DMS79 (cell line): Measurements from ENCODE around the gene ABHD12B.

Experiments used
- DNase-seq: peaks from one replicate; lab custom pipeline; 2025; lab: John Stamatoyannopoulos, UW

The ABHD12B gene

DNA sequence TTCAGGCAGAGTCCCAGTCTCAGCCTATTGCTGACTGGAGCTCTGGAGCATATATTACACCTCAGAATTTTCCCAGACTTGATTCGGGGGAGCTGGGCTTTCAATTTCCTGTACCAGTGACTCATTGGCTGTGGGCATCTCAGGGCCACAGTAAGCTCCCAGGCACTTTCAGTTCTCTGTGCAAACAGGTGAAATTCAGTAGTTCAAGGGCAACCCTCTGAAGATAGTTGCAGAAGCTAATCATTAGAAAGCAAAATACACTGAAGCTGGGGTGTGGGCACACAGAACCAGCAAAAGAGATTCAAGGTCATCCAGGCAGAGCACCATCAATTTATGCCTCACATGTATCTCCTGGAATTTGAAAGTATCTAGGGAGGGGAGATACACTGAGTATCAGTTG, 32.8 kb upstream of the ABHD12B start:
- DNase-seq, result no peak

- DNase-seq, result no peak
These were observed 32.2 kb upstream of the ABHD12B start for GRCh38 chr14:50839691-50840090.

DNA sequence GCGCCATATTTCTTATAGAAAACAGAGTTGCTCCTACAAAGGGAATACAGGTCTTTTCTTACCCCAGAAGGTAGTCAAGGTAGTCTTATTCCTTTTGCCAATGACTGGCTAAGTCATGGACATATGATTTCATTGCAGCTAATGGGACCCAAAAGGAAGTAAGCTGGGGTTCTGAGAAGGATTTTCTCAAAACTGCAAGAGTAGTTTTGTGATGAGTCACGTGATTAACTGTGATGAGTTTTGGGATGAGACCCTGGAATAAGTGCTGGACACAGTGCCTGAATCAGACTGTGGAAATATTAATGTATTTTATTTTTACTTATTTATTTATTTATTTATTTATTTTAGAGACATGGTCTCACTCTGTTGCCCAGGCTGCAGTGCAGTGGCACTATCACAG, 27.5 kb upstream of the ABHD12B start:
- DNase-seq, result no peak

- DNase-seq, result no peak
These were observed 26.7 kb upstream of the ABHD12B start for GRCh38 chr14:50845166-50845565.

- no peak for DNase-seq
These were observed 25.5 kb upstream of the ABHD12B start for GRCh38 chr14:50846226-50846880.

DNA sequence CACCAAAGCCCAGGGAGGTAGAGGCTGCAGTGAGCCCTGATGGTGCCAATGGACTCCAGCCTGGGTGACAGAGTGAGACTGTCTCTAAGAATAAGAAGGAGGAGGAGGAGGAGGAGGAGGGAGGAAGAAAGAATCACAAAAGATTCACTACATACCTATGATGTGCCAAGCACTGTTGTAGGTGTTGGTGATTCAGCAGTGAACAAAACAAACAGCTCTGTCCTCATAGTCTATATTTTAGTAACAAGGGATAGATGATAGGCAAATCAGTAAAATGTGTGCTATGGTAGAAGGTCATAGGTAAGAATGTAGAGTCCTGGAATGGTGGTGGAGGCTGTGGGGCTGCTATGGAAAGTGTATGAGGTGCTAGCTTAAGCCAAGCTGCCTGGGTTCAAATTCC, 18.0 kb upstream of the ABHD12B start:
- no peak for DNase-seq

DNA sequence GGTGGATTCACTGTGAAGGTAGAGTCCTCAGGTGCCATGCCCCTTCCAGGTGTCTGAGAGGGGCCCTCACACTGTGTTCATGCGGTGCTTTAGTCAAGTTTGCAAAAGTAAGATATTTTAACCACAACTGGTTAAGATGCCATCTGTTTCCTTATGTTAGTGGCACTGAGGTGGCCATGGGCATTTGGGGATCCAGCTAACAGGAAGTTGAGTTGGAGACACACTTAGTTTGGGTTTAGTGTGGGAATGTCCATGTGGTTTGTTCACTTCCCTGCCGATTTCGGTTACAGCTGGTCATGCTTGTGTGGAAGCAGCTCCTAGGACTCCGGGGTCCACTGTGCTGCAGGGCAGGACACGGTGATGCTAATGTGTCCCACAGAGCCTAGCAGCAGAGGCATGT, 17.3 kb upstream of the ABHD12B start:
- DNase-seq, result no peak

DNA sequence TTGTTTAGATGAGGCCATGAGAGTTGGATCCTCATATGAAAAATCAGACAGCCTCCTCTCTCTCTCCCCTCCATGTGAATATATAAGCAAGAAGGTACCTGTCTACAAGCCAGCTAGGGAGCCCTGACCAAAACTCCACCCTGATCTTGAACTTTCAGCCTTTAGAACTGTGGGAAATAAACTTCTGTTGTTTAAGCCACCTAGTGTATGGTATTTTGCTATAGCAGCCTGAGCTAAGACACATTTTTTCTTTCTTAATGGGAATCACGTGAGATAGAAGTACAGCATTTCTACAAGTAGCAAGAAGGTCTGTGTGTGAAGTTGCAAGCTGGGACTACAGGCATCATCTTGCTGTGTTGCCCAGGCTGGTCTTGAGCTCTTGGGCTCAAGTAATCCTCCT, 16.3 kb upstream of the ABHD12B start:
- no peak for DNase-seq

DNA sequence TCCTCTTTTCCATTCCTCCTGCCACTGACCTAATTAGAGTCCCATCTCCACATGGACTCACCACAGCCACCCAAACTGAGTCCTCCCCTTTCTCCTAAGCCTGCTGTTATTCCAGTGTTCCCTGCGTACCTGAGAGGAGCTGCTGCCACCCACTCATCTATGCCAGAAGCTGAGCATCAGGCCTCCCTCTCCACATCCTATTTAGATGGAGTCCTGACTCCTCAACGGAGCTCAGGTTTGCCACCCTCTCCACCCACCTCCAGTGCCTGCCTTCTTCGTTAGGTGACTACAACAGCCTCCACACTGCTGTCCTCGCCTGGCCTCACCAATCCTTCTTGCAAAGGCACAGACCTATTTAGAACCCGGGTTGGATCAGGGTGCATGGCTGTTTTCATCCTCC, 15.2 kb upstream of the ABHD12B start:
- DNase-seq, result no peak

DNA sequence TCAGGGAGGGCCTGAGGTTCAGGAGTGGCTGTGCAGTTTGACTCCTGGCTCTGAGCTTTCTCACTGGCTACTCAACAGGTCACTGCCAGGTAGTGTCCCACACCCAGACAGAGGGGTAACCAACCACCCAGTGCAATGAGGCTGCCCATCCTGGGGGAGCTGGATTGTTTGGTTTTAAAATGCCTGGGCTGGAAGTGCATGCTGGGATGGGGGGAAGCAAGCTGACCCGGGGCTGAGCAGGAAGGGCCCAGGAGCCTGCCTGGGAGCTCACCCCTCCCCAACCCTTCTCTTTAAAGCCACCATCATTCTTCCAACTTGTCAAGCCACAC, 12.6 kb upstream of the ABHD12B start:
- DNase-seq, result peak; percentile 34

GRCh38 chr14:50860478-50861086, 11.3 kb upstream of the ABHD12B start:
- peak; percentile 80 for DNase-seq

DNA sequence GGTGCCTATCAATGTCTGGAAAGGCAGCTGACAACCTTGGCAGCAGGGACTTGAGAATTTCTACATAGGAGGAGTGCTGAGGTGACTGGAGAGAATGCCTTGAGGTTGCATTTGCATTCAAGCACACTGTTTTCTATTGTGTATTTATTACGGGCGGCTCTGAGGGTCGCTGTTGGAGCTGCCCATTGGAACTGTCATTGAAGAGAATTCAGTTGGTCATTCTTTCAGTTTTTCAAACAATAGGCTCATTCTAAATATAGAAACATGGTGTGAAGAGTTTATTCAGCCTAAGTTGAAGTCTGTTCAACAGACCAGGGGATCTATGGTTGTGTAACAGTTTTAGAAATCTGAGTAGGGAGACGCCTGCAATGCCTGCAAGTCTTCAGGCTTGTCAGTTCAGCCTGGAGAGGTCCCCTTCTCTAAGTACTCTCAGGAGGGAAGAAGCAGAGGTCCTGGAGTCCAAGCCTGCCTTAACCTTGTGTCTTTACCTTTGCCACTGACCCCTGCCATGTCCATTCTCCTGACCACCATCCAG, 9.8 kb upstream of the ABHD12B start:
- no peak for DNase-seq

- no peak for DNase-seq
These were observed 7.6 kb upstream of the ABHD12B start for GRCh38 chr14:50864237-50864636.

GRCh38 chr14:50864946-50865345, 6.9 kb upstream of the ABHD12B start:
- no peak for DNase-seq

DNA sequence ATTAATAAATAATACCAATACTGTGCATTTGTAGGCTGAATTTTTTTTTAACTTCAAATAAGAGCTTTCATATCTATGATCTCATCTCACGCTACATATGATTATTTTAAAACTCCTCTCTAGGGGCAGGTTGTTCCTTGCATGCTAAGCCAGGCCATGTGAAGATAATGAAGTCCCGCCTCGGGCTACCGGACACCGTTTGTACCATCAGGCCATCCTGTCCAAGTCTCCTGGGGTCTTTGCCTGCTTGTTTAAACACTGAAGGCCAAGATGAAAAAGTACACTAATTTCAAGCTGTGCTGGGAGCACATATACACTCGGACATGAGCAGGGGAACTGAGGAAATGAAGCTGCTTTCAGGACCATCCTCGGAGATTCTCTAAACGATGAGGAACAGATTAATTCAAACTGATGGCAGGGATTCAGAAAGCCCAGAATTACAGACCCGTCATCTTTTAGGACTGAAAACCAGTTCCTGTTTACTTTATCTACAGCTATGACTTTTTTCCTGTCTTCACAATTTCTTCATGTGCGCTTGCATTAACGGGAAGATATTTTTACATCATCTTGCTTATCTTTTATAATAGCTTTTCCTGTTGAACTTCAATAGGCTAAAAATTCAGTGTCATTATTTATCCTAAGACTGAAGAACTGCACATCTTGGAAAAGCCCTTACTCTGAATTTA, 6.3 kb upstream of the ABHD12B start:
- DNase-seq, result no peak

DNA sequence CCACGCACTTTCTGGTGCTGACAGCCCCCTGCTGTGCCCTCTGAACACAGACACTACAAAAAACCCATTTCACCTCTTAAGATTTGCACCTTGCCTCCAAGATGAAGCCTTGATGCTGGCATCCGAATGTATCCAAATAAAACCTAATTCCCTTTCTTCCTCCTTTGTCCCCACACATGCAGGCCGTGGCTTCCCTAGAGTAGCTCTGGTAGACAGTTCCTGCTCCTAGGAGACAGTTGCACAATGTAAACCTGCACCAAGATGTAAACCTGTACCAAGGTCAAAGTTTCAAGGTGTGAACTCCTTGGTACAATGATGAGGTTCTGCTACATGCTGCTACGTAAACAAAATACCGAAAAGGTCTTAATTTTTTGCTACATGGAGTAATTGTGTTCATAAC, 625 bp upstream of the ABHD12B start:
- no peak for DNase-seq

DNA sequence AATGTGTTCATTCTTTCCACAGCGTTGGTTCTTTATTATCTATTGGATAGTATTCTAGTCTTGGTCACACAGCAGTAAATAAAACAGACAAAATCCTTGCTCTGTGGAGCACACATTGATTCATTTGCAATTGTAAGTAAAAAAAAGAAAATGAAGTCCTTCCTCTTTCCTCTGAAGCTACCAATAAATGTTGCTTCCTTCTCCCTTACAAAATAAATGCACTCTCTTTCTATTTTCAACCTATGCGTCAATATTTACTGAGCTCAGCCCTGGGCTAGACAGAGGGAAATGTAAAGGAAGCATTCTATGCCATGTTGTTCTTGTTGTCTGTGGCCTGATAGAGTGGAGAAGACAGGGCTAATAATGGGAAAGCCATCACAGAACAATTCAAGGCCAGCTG, 2.9 kb downstream of the ABHD12B start:
- DNase-seq, result no peak

- DNase-seq, result no peak
These were observed 3.7 kb downstream of the ABHD12B start for GRCh38 chr14:50875359-50876070.

DNA sequence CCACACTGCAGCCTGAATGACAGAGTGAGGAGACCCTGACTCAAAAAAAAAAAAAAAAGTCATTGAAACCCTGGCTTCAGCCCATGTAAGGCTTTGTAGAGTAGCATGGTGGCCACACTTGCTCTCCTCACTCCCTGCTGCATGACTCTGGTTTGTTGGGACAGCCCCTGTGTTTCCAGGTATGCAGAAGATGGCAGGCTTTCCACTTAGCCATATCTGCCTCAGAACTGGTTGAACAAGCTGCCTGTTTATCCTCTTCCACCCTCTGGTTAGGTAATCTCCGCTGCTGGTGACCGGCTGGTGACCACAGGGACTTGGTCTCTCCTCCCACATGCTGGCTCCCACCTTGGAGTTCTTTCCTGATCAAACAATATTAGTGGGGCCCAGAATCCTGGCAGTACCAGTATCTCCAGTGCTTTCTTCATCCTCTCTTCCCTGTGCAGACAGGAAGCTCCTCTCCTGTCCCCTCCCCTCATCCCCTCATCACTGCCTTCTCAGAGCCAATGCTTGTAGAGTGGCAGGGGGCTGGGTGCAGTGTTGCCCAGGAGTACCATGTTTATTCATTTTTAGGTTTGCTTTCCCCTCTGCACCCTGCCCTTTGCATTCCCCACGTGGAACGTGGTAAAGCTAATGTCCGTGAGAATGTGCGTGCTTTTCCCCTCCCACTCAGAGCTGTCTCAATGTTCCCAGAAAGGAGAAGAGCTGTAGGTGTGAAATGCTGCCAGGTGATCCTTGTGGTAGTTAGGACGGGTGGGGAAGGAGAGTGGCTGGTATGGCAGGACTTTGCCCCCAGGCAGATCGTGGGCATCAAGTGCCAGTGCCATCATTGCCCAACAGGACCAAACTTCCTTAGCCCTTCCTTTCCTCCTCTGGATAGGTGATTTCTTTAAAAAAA, 11.3 kb downstream of the ABHD12B start:
- DNase-seq, result no peak

DNA sequence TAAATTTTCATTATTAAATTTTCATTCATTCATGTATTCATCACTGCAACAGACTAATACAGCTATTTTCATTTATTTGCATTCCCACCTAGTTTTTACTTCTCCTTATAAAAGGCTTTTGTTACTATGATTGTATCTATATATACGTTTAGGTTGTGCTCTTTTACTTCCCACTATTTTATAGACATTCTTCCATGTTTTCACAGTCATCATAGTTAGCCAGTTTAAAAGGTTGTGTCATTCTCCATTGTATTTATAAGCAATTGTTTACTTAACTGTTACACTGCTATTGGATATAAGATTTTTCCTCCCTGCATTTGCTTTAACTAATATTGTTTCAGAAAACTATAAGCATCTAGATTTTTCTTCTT, 12.0 kb downstream of the ABHD12B start:
- no peak for DNase-seq

GRCh38 chr14:50887476-50887875, 15.6 kb downstream of the ABHD12B start:
- no peak for DNase-seq

DNA sequence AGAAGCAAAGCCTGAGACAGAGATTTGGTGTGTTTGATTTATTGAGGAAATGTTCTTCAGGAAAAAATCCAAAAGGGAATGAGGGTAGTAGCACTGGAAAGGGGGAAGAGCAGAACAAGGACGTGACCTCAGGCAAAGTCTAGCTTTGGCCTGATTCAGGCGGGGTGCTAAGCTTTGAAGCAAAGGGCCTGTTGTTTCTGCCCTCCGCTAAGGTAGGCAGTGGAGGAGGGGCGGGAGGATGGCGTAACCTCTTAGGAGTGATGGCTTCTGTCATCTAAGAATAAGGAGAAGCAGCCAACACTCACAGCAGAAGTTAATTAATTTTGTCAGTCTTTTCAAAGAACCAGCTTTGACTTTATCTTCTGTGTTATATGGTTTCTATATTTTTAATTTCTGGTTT, 20.4 kb downstream of the ABHD12B start:
- DNase-seq, result no peak
